ENCODE results near the gene RNF217. TPM values are rescaled to one million over a fixed set of nuclear protein-coding genes. Genes with fewer than 3 reads are reported as not detected.
"Not testable (repeated sequence)": the region's sequence is repeated elsewhere in the genome, so short reads cannot be mapped to it uniquely, and the experiment has no call there.

RNF217 gene
- polyA plus RNA-seq, 4 donors = 12.1 to 19.8 (median 16.7) TPM

GRCh38 chr6:125013938-125014660 lies 51.9 kb downstream of the RNF217 start:
- DNase-seq (ENCODE audit: low read depth in 4 of 4, low spot score in 2 of 4) = no peak

- DNase-seq (ENCODE audit: low read depth in 4 of 4, low spot score in 2 of 4) = no peak
Measured at GRCh38 chr6:125014661-125014957, 52.4 kb downstream of the RNF217 start.

- DNase-seq (ENCODE audit: low read depth in 4 of 4, low spot score in 2 of 4) = no peak
Measured at GRCh38 chr6:125015152-125015551, 52.9 kb downstream of the RNF217 start.

- DNase-seq (ENCODE audit: low read depth in 4 of 4, low spot score in 2 of 4) = no peak
Measured at GRCh38 chr6:125018136-125018535, 55.9 kb downstream of the RNF217 start.

- DNase-seq (ENCODE audit: low read depth in 4 of 4, low spot score in 2 of 4) = no peak
Measured at GRCh38 chr6:125019281-125019680, 57.0 kb downstream of the RNF217 start.

GRCh38 chr6:125019918-125020317 lies 57.7 kb downstream of the RNF217 start:
- DNase-seq (ENCODE audit: low read depth in 4 of 4, low spot score in 2 of 4) = no peak

- no peak for DNase-seq (ENCODE audit: low read depth in 4 of 4, low spot score in 2 of 4)
Measured at GRCh38 chr6:125020385-125020784, 58.1 kb downstream of the RNF217 start.

- no peak for DNase-seq (ENCODE audit: low read depth in 4 of 4, low spot score in 2 of 4)
Measured at GRCh38 chr6:125022391-125022989, 60.3 kb downstream of the RNF217 start.

- no peak for DNase-seq (ENCODE audit: low read depth in 4 of 4, low spot score in 2 of 4)
Measured at GRCh38 chr6:125025164-125025854, 63.1 kb downstream of the RNF217 start.

GRCh38 chr6:125027287-125027686 lies 65.0 kb downstream of the RNF217 start:
- no peak for DNase-seq (ENCODE audit: low read depth in 4 of 4, low spot score in 2 of 4)

GRCh38 chr6:125030969-125031368 lies 68.7 kb downstream of the RNF217 start:
- DNase-seq (ENCODE audit: low read depth in 4 of 4, low spot score in 2 of 4) = no peak

GRCh38 chr6:125031385-125031784 lies 69.1 kb downstream of the RNF217 start:
- no peak for DNase-seq (ENCODE audit: low read depth in 4 of 4, low spot score in 2 of 4)

- DNase-seq (ENCODE audit: low read depth in 4 of 4, low spot score in 2 of 4) = not testable (repeated sequence)
Measured at GRCh38 chr6:125034929-125035328, 72.7 kb downstream of the RNF217 start.

GRCh38 chr6:125036486-125036885 lies 74.2 kb downstream of the RNF217 start:
- not testable (repeated sequence) for DNase-seq (ENCODE audit: low read depth in 4 of 4, low spot score in 2 of 4)

GRCh38 chr6:125037827-125038226 lies 75.6 kb downstream of the RNF217 start:
- DNase-seq (ENCODE audit: low read depth in 4 of 4, low spot score in 2 of 4) = no peak

GRCh38 chr6:125038925-125039324 lies 76.7 kb downstream of the RNF217 start:
- no peak for DNase-seq (ENCODE audit: low read depth in 4 of 4, low spot score in 2 of 4)

GRCh38 chr6:125041740-125042459 lies 79.7 kb downstream of the RNF217 start:
- no peak for DNase-seq (ENCODE audit: low read depth in 4 of 4, low spot score in 2 of 4)

- DNase-seq (ENCODE audit: low read depth in 4 of 4, low spot score in 2 of 4) = no peak
Measured at GRCh38 chr6:125044066-125044465, 81.8 kb downstream of the RNF217 start.

- DNase-seq (ENCODE audit: low read depth in 4 of 4, low spot score in 2 of 4) = no peak
Measured at GRCh38 chr6:125044667-125045066, 82.4 kb downstream of the RNF217 start.

GRCh38 chr6:125046107-125046925 lies 84.1 kb downstream of the RNF217 start:
- DNase-seq (ENCODE audit: low read depth in 4 of 4, low spot score in 2 of 4) = no peak

All from left renal cortex interstitium (tissue), 4 donors.